Right cardiac atrium (tissue), 5 donors: ENCODE data around the gene FIGNL1. TPM values are rescaled to one million over a fixed set of nuclear protein-coding genes. Genes with fewer than 3 reads are reported as not detected.
"Not testable (repeated sequence)": the region's sequence is repeated elsewhere in the genome, so short reads cannot be mapped to it uniquely, and the experiment has no call there.

ENCODE experiments used
- ATAC-seq, 2 donors: fragments of 200-7000 bp; cut with Tn5 transposase; one replicate each; pipeline versions ENCODE4 v1.8.0 to v1.9.1; 2020; ENCODE audit warnings: moderate library complexity in 2 of 2, mild to moderate bottlenecking in 1 of 2
- DNase-seq, 3 donors: peaks; one replicate each; pipeline ENCODE4 v3.0.0-alpha.2; 2020
- H3K27ac ChIP-seq: one replicate; pipeline ENCODE4 v1.5.1; 2013; ENCODE audit warnings: mild to moderate bottlenecking, low read length, control low read depth, moderate library complexity
- H3K27me3 ChIP-seq: one replicate; pipeline ENCODE4 v1.6.1; 2013; ENCODE audit not compliant: control insufficient read depth, insufficient read depth
- H3K4me1 ChIP-seq: one replicate; pipeline ENCODE4 v1.6.1; 2013; ENCODE audit warnings: low read length; ENCODE audit not compliant: control insufficient read depth, insufficient read depth
- H3K4me3 ChIP-seq: one replicate; pipeline ENCODE4 v1.5.1; 2013; ENCODE audit warnings: low read length, control low read depth
- H3K9me3 ChIP-seq: one replicate; pipeline ENCODE4 v1.6.1; 2013; ENCODE audit warnings: low read length; ENCODE audit not compliant: control insufficient read depth
- WGBS: extraction: QIAGEN DNeasy Blood & Tissue Kit; methylation state at CpG from one replicate; pipeline ENCODE4 v1.1.7; 2013; 5-methylcytosine and 5-hydroxymethylcytosine counted together
- intact Hi-C, 4 donors: fragments of 100-400 bp; cut with DNase I; formaldehyde crosslinking; loops; one replicate each; pipeline versions ENCODE4 v1.11.0 to v1.14.0; 2022 to 2023
- polyA plus RNA-seq: library from polyadenylated mRNA; stranded (reverse); fragments of 200-250 nt; gene quantifications from one replicate; pipeline ENCODE4 v1.2.3, GENCODE V29; 2013
- total RNA-seq, 4 donors: library from RNA; stranded (reverse); fragmentation: NEBNext Ultra II Directional; extraction: Animal tissue kit (Norgen Biotek cat#: 25700); gene quantifications; one replicate each; pipeline ENCODE4 v1.2.1, GENCODE V29; 2021
- donor health status: healthy with polysubstance abuse.
- donor health status: DM: no; HTN: yes; CAD: no.
- donor health status: DM: no; HTN: no; CAD: no.
- donor health status: DM: no; HTN: yes; CAD: no; lungs with severe emphysema.
- donor health status: DM: yes; HTN: yes; CAD: no.

FIGNL1 gene
- total and polyA plus RNA-seq, 5 donors: 3.4 to 5.7 (median 4.6) TPM

DNA sequence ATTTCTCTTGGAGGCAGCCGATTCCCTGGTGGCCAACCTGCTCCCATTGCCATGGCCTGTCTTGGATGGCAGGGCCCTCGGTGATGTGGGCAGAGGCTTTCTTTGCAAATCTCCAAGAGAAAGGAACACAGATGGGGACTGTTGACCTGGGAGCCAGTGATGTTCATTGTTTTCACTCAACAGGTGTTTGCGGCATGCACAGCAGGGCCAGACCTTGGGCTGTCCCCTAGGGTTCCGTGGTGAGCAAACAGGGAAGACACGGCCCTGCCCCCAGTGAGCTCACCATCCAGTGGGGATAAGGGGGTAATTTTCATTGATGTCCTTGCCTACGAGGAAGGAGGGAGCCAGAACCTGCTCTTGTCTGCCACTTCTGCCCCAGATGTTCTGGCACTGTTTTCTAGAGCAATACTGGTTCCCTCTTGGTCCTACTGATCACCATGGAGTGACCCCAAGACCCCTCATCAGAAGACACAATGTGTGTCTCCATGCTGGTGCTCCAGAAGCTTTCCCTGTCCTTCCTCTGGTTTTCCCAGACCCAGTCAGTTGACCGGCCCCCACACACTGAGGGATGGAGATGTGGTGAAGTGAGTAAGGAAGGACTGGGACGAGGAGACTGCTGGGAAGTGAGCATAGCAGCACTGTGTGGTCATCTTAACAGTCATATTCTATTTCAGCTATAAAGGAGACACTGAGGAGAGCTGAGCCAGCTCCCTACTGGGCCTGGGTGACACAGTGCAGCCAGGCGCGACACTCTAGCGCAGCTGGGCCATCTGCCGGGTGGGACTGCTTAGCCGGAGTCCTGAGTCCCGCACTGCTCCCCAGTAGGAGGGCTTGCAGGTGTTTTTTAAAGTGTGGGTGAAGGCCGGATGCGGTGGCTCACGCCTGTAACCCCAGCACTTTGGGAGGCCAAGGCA is 20.4 kb upstream of the FIGNL1 start:
- H3K27ac ChIP-seq: no peak overlapping the region
- no peaks in the 10 kb centered on the region for H3K27me3 ChIP-seq
- no peaks in the 10 kb centered on the region for H3K9me3 ChIP-seq
- ATAC-seq: no peak
- H3K4me1 ChIP-seq: no peaks in the 10 kb centered on the region
- WGBS: 94% methylated on average over 17 of the region's 17 CpGs
- intact Hi-C loops: loop anchor here in 2 of 4 donors (10.0 kb wide), 3 partner anchors 134 to 674 kb away; no protein-coding TSS in a partner anchor
- DNase-seq: no peak
- H3K4me3 ChIP-seq: no peak overlapping the region

DNA sequence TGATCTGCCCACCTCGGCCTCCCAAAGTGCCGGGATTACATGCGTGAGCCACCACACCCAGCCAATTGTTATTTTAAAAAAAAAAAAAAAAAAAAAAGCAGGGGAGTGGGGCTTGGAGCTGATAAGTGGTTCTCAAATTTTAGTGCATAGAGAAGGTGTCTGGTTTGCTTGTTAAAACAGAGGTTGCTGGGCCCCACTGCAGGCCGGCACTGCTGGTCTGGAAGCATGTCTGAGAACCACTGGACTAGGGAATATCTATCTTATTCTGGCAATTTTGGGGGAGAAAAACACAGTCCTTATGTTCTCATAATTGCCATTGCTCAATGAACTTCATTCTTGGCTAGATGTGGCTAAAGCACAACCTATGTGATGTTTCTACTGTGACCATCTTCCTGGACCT is 19.0 kb upstream of the FIGNL1 start:
- intact Hi-C loops: loop anchor here (5.0 to 10.0 kb wide), 7 partner anchors 136 to 896 kb away; no protein-coding TSS in a partner anchor
- Histone ChIP-seq H3K4me3 (no peak overlapping the region), H3K27ac (no peak overlapping the region), H3K4me1 (no peaks in the 10 kb centered on the region), H3K9me3 (no peaks in the 10 kb centered on the region), H3K27me3 (no peaks in the 10 kb centered on the region)
- ATAC-seq: no peak
- DNase-seq: no peak
- 96% methylated on average over 4 of the region's 4 CpGs for WGBS

DNA sequence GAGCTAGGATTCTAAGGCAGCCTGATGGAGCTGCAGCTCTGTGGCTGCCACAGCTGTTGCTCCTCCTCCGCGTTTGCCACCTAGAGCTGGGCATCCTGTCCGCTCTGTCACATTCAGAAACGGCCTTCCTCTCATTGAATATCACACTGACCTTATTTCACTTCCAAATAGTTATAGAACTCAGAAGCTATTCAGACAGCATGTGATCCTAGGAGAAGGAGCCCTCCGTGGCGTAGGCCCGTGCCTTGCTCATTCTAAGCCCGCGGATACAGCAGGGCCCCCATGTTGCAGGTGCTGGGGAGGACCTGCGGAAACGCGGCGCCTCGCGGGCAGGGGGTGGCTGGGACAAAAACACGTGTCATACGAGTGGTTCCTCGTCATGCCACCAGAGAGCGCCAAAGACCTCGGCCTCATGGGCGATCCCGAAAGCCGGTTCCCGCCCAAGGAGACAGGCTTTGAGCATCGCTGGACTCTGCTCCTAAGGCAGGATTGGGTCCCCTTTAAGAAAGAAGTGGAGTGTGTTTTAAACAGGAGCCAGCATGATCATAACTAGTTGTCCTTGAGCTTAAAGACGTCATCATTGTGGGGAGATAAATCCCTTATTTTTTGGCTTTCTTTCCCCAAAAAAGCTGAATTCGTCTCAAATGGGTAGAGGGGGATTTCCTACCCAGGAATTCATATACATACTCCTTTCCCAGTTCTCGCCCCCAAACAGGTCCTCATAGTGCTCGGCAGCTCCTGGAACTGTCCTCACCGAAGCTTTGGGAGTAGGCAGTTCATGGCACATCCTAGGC is 17.9 kb upstream of the FIGNL1 start:
- peak; percentile 82 to 94 (median 91) for DNase-seq
- intact Hi-C loops: loop anchor here (5.0 to 10.0 kb wide), 7 partner anchors 137 to 897 kb away; no protein-coding TSS in a partner anchor
- 10% methylated on average over 30 of the region's 30 CpGs for WGBS
- H3K27ac ChIP-seq: no peak overlapping the region
- no peak overlapping the region for H3K4me3 ChIP-seq
- H3K27me3 ChIP-seq: no peaks in the 10 kb centered on the region
- no peaks in the 10 kb centered on the region for H3K4me1 ChIP-seq
- H3K9me3 ChIP-seq: no peaks in the 10 kb centered on the region
- peak; percentile 89 to 91 for ATAC-seq

DNA sequence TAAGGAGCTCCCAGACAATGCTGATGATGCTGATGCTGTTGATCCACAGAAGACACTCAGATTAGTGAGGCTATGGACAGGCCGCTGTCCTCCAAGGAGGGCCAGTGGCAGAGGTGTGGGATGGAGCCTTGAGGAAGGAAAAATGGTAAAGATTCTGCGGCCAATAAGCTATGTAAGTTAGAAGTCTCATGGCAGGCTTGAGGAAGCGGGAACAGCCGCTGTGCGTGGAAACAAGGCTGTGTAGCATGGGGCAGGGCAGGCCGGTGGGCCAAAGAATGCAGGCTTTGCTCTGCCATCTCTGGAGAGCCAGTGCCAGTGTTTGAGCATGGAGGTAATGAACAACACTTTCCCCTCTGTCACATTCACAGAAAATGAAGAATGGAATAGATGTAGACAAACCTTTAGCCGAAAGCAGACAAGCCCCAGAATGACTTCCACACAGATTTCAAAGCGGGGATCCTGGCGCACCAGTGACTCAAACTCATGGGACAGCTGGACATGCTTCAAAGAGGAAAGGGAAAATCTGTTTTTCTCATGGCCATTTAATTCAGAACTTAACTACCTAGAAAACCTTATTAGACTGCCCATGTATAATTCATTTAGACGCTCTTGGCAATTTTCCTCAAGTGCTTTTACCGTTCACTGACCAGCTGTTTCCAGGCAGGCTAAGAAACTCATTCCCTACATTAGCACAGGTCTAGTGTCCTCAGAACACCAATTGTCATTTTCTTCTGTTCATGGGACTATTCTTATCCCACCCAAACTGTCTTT is 16.9 kb upstream of the FIGNL1 start:
- no peak overlapping the region for H3K27ac ChIP-seq
- H3K27me3 ChIP-seq: no peaks in the 10 kb centered on the region
- no peaks in the 10 kb centered on the region for H3K9me3 ChIP-seq
- 97% methylated on average over 11 of the region's 11 CpGs for WGBS
- no peaks in the 10 kb centered on the region for H3K4me1 ChIP-seq
- ATAC-seq (no peak), DNase-seq (no peak)
- no peak overlapping the region for H3K4me3 ChIP-seq
- intact Hi-C loops: loop anchor here (5.0 to 10.0 kb wide), 7 partner anchors 138 to 898 kb away; no protein-coding TSS in a partner anchor

DNA sequence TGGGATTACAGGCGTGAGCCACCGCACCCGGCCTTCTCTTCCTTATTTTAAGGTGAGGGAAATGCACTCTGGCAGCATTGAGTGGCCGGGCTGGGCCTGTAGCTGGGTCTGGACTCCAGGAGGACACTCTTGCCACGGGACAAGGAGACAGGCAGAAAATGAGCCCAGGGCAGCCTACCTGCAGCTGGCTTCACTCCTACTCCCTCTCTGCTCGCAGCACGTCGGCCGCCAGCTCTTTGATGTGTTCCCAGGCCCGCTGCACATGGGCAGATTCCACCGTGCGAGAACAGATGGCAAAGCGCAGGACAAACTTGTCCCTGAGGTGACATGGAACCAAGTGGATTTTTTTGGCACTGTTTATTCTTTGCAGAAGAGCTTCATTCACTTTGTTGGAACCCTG is 12.9 kb upstream of the FIGNL1 start:
- intact Hi-C loops: loop anchor here in 3 of 4 donors (10.0 kb wide), 4 partner anchors 142 to 902 kb away; no protein-coding TSS in a partner anchor
- H3K27ac ChIP-seq: no peak overlapping the region
- no peak overlapping the region for H3K4me3 ChIP-seq
- no peaks in the 10 kb centered on the region for H3K9me3 ChIP-seq
- WGBS: 91% methylated on average over 13 of the region's 13 CpGs
- DNase-seq (no peak), ATAC-seq (no peak)
- H3K4me1 ChIP-seq: no peaks in the 10 kb centered on the region
- H3K27me3 ChIP-seq: no peaks in the 10 kb centered on the region

DNA sequence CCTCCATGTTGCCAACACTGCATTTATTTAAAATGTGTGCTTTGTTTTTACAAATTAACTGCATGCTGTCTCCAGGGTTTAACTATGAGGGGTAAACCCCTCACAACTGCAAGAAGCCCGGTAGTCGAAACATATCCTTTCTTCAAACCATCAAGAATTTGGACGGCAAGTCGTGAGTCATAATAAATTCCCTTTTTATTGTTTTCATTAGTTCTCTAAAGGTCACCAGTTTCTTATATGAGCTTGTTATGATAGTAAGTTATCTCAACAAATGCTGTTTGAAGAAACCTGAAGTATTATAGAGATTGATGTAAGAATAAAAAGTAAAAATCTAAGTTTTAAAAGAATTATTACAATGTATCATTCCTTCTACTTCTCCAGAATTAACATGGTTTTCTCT is 12.2 kb upstream of the FIGNL1 start:
- Histone ChIP-seq H3K27me3 (no peaks in the 10 kb centered on the region), H3K4me3 (no peak overlapping the region), H3K27ac (no peak overlapping the region), H3K4me1 (no peaks in the 10 kb centered on the region), H3K9me3 (no peaks in the 10 kb centered on the region)
- intact Hi-C loops: loop anchor here in 3 of 4 donors (10.0 kb wide), 4 partner anchors 142 to 902 kb away; no protein-coding TSS in a partner anchor
- DNase-seq (no peak), ATAC-seq (no peak)
- WGBS: 75% methylated on average over 4 of the region's 4 CpGs

DNA sequence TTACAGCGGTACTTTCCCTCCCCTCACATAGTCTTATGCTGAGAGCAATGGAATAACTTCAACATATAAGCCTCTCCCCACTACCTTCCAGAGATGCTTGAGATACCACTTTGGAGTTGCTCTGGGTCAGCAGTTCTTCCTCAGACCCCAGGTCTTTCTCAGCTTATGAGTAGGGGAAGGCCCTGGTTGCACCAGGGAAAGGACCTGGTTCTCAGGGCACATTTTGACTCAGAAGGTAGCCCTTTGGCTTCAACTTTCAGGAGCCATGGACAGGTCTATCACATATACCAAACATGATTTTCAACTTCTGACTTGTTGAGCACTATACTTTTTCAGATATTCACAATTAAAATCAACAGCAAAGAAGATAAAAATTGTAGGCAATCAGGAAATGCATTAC is 11.5 kb upstream of the FIGNL1 start:
- intact Hi-C loops: loop anchor here in 3 of 4 donors (10.0 kb wide), 4 partner anchors 143 to 903 kb away; no protein-coding TSS in a partner anchor
- ATAC-seq: no peak
- H3K4me3 ChIP-seq: no peak overlapping the region
- no peaks in the 10 kb centered on the region for H3K9me3 ChIP-seq
- WGBS: 93% methylated on average over 1 of the region's 1 CpG
- no peak overlapping the region for H3K27ac ChIP-seq
- H3K4me1 ChIP-seq: peaks cover under 1% of the 10 kb centered on the region
- no peaks in the 10 kb centered on the region for H3K27me3 ChIP-seq
- no peak for DNase-seq

DNA sequence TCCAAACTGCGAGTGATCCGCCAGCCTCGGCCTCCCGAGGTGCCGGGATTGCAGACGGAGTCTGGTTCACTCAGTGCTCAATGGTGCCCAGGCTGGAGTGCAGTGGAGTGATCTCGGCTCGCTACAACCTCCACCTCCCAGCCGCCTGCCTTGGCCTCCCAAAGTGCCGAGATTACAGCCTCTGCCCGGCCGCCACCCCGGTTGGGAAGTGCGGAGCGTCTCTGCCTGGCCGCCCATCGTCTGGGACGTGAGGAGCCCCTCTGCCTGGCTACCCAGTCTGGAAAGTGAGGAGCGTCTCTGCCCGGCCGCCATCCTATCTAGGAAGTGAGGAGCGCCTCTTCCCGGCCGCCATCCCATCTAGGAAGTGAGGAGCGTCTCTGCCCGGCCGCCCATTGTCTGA is 9.0 kb upstream of the FIGNL1 start:
- H3K9me3 ChIP-seq, H3K27me3 ChIP-seq, H3K4me3 ChIP-seq, H3K4me1 ChIP-seq, H3K27ac ChIP-seq, intact Hi-C loops, ATAC-seq, DNase-seq: not testable (repeated sequence)
- 97% methylated on average over 27 of the region's 27 CpGs for WGBS

DNA sequence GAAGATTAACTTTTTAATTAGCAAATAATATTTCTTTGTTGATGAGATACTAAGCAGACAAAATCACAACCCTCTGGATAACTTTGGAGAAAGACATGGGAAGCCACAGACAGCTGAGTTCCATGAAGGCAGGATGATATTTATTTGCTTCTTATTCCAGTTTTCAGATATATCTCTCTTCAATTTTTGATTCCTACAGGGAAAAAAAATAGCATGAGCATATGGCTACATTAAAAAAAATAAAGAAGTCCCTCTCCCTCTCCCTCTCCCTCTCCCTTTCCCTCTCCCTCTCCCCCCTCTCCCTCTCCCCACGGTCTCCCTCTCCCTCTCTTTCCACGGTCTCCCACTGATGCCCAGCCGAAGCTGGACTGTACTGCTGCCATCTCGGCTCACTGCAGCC is 8.5 kb upstream of the FIGNL1 start:
- WGBS: 86% methylated on average over 3 of the region's 4 CpGs
- ATAC-seq, H3K27ac ChIP-seq: not testable (repeated sequence)

DNA sequence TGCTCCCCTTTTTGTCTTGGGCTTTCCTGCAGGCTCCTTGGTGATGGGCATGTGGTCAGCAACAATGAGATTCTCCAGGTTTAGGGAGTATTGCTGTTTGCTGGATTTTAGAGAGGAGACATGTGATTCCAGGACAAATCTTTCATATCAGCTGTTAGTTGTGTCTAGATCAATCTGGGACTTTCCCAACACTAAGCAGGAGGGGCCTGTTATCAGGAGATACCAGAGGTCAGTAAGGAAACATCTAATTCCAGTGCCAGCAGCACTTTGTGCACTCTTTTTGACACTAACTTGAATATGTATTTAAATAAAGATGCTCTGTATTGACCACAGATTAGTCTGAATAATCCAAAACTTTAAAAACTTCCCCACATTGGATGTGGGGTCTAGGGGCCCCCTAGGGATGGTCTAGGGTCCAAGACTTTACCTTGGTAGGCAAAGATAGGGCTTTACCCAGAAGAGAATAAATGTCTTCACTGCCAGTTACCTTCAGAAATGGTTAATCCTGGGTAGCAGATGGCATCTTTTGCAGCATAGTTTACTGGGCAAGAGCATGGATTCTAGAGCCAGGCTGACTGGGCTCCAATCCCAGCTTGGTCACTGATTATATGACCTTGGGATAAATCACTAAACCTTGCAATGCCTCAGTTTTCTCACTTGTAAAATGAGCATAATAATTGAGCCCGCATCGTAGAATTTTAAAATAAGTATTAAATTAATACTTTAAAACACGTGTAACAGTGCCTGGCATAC is 6.4 kb upstream of the FIGNL1 start:
- Histone ChIP-seq H3K27me3 (no peaks in the 10 kb centered on the region), H3K9me3 (no peaks in the 10 kb centered on the region), H3K4me3 (no peak overlapping the region), H3K4me1 (peaks cover 1% of the 10 kb centered on the region), H3K27ac (no peak overlapping the region)
- ATAC-seq (no peak), DNase-seq (no peak)
- intact Hi-C loops: no loop called here
- WGBS: 76% methylated on average over 3 of the region's 3 CpGs

More for the DNA sequence above, 8.5 kb upstream of the FIGNL1 start:
- H3K4me3 ChIP-seq, H3K9me3 ChIP-seq, intact Hi-C loops, H3K27me3 ChIP-seq, DNase-seq, H3K4me1 ChIP-seq: not testable (repeated sequence)
